Fibroblast of skin of back (primary cell): ENCODE measurements around the gene LRRC8E.
"Not testable (repeated sequence)": the region's sequence is repeated elsewhere in the genome, so short reads cannot be mapped to it uniquely, and the experiment has no call there.

ENCODE experiments used
- DNase-seq: peaks from one replicate; pipeline ENCODE4 v3.0.0-alpha.2; 2013

Gene LRRC8E

GRCh38 chr19:7920519-7921301 lies 32.4 kb downstream of the LRRC8E start:
- peak; percentile 95 for DNase-seq

DNA sequence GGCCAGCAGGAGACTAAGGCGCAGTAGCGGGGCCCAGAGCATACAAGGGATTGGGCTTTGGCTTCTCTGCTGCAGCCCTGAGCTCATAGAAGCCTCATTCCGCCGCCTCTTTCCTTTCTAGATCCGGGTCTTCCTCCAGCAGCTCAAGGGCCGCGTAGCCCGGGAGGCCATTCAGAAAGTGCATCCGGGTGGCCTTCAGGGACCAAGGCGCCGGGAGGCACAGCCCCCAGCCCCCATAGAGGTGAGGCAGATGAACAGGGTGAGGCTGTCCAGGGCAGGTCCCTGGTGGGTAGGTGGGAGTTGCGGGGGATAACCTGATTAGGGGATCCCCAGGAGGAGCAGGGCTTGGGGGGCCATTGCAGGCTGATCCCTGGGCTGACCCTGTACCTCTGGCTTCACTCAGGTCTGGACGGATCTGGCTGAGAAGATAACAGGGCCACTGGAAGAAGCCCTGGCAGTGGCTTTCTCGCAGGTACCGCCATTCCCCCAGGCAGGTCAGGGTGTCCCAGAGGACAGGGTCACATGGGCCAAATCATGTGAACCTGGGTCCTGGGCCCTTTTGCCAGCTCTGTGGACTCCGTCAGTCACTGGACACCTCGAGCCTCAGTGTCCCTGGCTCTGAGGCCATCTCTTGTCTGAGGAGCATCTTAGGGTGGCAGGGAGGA lies 33.1 kb downstream of the LRRC8E start:
- no peak for DNase-seq

DNA sequence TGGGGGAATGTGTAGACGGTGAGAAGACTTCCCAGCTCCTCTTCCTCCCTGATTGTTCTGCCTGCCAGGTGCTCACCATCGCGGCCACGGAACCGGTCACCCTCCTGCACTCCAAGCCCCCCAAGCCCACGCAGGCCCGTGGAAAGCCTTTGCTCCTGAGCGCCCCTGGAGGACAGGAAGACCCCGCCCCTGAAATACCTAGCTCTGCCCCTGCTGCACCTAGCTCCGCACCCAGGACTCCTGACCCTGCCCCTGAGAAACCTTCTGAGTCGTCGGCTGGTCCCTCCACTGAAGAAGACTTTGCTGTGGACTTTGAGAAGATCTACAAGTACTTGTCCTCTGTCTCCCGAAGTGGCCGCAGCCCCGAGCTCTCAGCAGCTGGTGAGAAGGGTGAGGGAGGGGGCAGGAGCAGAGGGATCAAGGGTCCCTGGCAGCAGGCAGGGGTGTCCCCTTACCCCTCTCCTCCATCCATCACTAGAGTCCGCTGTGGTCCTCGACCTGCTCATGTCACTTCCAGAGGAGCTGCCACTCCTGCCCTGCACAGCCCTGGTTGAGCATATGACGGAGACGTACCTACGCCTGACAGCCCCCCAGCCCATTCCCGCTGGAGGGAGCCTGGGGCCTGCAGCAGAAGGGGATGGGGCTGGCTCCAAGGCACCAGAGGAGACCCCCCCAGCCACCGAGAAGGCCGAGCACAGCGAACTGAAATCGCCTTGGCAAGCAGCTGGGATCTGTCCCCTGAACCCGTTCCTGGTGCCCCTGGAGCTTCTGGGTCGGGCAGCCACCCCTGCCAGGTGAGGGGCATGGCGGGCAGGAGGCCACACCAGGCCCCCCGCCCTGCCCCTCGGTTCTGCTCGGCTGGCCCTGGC lies 33.9 kb downstream of the LRRC8E start:
- no peak for DNase-seq

GRCh38 chr19:7922836-7923195 lies 34.5 kb downstream of the LRRC8E start:
- no peak for DNase-seq

- DNase-seq = no peak
These were observed 35.2 kb downstream of the LRRC8E start for GRCh38 chr19:7923295-7924191.

GRCh38 chr19:7924241-7924640 lies 35.9 kb downstream of the LRRC8E start:
- DNase-seq = no peak

GRCh38 chr19:7924651-7925170 lies 36.4 kb downstream of the LRRC8E start:
- no peak for DNase-seq

DNA sequence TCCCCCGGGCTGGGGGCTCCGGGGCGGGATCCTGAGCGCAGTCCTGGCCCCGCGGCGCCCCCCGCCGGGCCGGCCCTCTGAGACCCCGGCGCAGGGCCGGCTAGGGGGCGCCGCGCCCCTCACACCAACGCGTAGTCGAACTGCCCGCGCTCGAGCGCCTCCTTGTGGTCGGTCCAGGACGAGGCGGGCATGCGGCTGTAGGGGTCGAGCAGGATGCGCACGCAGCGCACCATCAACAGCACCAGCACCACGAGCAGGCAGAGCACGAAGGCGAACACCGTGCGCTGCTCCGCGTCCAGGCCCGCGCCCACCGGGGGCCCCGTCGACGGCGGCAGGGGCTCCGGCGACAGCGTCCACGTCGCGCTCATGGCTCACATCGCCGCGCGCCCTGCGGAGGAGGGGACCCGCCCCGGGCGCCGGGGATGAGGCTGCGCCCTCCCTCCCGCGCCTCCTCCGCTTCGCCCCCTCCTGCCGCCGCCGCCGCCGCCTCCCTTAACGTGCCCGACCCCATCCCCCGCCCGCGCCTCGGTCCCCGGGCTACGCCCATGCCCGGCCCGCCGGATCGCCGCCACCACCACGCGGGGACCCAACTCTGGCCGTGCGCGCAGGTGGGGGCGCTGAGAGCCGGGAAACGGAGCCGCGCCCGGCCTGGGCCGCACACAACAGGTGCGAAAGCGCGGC lies 37.0 kb downstream of the LRRC8E start:
- DNase-seq = peak; percentile 75

DNA sequence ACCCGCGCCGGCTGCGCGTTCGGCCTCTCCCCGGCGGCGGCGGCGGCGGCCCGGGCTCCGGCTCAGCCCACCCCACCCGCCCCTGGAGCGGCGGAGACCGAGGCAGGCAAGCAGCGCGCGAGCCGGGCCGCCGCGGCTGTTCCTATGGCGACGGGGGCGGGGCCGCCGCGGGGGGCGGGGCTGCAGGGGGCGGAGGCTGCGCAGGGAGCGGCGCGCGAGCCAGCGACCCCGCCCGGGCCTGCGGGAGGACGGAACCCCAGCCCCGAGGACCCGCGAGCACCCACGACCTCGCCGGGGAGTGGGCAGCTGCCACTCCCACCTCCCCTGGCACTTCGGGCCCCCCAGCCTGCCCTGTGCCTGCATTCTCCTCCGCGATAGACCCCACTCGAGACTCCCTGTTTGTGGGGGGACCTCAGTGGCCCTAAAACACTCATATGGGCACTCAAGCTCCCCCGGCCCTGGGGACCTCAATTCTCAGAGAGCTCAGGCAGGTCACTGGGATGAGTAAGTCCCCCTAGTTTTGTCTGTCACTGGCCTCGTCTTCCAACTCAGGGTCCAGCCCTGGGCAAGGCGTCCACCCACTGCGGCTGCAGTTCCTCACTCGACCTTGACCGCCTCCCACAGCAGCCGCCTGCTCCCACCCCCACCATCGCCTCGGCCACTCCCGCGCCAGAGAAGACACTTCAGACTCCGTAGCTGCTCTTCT lies 37.9 kb downstream of the LRRC8E start, which contains the start of gene CTXN1:
Gene CTXN1 (minus strand): TSS at position 115 of the 706 bp plus-strand sequence. CDS start 597 bp downstream, outside the sequence.
- peak; percentile 55 for DNase-seq

- DNase-seq = no peak
These were observed 38.7 kb downstream of the LRRC8E start for GRCh38 chr19:7926727-7927604.

GRCh38 chr19:7927605-7928333 lies 39.5 kb downstream of the LRRC8E start:
- DNase-seq = no peak

DNA sequence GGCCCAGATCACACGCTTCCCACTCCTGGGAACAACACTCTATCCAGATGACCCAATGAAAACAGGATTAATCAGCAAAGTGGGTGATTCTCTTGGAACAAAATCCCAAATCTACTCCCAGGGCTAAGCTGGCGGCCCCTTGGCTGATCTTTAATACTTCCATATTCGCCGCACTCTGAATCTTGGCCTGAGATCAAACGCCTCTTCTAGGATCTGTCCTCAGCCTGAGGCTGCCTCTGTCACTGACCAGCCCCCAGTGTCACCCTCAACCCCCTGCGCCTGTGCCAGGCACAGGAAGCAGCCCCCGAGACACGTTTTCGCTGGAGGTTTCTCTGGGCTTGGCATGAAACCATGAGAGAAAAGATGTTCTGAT lies 40.0 kb downstream of the LRRC8E start:
- no peak for DNase-seq

DNA sequence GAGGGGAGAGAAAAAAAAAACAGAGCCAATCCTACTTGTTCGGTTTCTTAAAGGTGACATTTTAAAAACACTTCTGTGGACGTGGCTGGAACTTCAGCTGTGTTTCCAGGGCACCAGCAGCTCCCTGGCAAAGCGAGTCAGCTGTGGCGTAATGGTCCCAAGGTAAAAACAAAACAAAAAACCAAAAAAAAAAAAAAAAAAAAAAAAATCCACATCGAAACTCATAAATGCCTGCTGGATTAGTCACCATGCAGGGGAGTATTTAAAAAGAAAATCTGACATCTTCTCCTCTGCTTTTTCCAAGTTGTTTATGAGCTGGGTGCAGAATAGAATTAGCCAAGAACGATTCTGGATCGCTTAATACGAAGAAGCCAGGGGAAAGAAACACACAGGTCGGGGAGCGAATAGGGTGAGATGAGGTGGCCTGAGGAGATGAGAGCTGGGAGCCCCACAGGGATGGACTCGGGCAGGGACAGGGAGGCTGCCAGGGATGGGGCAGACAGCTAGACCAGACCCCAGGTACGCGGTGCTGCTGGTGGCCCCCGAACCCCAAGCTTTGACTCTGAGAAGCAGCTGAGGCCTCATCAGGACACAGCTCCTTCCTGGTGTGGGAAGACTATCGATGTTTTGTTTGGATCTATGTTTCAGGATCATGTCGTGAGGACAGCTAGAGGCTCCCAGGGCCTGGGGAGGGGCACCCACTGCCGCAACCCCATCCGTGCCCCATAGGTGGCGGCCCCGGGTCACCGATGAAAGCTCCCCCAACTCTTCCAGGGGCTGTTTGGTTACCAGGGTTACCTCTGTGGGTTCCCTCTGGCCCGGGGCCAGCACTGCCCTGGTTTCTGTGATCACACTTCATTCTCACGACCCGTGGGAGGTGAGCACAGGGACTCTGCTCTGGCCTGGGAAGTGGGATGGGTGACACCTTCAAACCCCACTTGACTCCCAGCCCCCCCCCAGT lies 40.7 kb downstream of the LRRC8E start:
- peak; percentile 81 for DNase-seq

GRCh38 chr19:7930030-7930429 lies 41.7 kb downstream of the LRRC8E start:
- DNase-seq = not testable (repeated sequence)

DNA sequence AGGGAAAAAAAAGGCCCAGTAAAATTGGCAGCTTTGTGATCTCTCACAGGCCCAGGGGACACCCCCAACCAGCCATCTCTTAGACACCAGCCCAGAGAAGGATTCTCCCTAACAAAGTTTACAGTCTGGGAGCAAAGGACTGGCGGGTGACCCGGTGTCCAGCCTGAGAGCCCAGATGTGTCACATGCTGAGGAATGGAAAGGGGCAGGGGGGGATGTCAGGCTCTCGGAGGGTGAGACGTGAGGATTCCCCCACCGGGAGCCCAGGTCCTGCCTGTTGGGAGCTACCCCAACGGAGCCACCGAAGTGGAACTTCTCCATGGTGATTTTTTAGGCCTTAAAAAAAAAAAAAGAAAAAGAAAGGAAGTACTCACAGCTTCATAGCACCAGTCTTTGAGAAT lies 42.5 kb downstream of the LRRC8E start:
- DNase-seq = no peak

- no peak for DNase-seq
These were observed 43.1 kb downstream of the LRRC8E start for GRCh38 chr19:7931221-7932061.
